GM19372 (cell line): ENCODE results near the gene IL13RA1.
"Not testable (repeated sequence)": the region's sequence is repeated elsewhere in the genome, so short reads cannot be mapped to it uniquely, and the experiment has no call there.

Source experiments
- ATAC-seq: cut with Tn5 transposase; IDR thresholded peaks from one replicate; pipeline ENCODE4 v1.9.1; 2021; ENCODE audit warnings: mild to moderate bottlenecking, low read depth, moderate library complexity; ENCODE audit not compliant: unreplicated experiment

IL13RA1 gene

GRCh38 chrX:118726887-118727685 is at the start of gene IL13RA1:
IL13RA1 (plus strand) TSS chrX:118727606; CDS start chrX:118727639, 33 bp downstream.
- ATAC-seq = no peak

DNA sequence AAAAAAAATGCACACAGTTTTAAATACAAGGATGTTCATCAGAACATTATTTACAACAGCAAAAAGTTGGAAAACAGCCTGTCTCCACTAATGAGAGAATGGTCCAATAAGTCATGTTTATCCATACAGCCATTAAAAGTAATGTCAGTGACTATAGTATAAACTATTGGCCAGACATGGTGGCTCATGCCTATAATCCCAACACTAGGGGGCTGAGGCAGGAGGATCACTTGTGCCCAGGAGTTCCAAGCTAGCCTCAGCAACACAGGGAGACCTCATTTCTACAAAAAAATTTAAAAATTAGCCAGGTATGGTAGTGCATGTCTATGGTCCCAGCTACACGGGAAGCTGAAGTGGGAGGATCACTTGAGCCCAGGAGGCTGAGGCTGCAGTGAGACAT is 48.1 kb upstream of the IL13RA1 start:
- ATAC-seq = no peak

GRCh38 chrX:118682258-118683014 is 45.0 kb upstream of the IL13RA1 start:
- ATAC-seq = no peak

DNA sequence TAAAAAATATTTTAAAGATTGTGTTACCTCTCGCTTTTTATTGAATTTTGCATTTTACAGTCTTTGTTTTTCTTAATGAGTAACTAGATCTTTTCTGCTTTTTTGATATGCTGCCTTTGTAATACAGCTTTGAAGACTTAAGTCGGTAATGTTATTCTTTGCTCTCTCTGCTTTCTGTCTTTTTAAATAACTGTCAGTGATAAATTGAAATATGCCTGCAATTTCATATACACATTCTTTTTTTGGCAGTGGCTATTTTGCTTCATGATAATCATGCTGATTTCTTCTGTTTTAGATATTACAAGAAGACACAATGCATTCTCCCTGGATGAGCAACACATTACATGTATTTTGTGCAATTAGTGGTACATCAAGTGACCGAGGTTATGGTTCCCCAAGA is 42.0 kb upstream of the IL13RA1 start:
- ATAC-seq = no peak

GRCh38 chrX:118688935-118689334 is 38.5 kb upstream of the IL13RA1 start:
- no peak for ATAC-seq

GRCh38 chrX:118693843-118694242 is 33.6 kb upstream of the IL13RA1 start:
- ATAC-seq = no peak

DNA sequence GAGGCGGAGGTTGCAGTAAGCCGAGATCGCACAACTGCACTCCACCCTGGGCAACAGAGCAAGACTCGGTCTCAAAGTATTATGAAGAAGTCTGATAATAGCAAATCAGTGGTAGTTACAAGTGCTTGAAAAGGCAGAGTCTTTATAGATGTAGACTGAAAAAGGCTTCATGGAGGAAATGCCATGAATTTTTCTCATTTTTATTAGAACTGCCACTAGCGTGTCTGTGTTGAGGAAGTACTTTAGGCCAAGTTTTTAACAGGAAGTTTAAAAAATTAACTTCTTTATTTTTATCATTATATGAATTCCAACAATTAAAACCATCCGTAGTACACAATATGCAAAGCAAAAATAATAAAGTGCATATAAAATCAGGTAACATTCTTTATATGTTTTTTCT is 32.8 kb upstream of the IL13RA1 start:
- ATAC-seq = no peak

DNA sequence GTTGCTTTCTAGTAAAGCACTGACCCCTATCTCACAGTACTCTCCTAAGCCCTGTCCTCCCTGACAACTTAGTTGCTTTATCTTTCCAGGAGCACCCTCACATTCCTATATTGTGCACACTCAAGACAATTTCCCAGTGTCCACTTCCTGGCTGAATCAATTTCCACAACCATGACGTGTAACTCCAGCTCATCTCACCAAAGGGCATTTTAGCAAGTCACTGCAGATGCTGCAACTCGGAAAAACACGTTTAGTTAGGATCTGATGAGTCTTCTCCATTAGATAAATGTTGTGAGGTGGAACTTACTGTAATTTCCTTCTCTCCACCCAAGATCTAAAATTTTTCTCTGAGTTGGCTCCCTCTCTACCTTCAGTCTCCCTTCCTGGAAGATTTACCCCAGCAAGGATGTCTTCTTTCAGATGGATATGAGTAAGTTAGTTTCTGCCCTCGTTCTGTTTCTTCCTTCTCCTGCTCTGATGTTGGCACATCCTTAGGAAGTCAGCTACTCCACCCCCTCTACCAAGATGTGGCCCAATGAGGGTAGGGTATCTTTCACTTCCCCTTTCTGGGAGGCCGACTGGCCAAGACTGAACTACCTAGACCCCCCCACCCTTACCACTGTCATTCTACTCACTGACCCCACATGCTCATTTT is 28.8 kb upstream of the IL13RA1 start:
- no peak for ATAC-seq

- ATAC-seq = no peak
Measured at GRCh38 chrX:118702741-118703140, 24.7 kb upstream of the IL13RA1 start.

GRCh38 chrX:118706681-118707080 is 20.7 kb upstream of the IL13RA1 start:
- ATAC-seq = no peak

DNA sequence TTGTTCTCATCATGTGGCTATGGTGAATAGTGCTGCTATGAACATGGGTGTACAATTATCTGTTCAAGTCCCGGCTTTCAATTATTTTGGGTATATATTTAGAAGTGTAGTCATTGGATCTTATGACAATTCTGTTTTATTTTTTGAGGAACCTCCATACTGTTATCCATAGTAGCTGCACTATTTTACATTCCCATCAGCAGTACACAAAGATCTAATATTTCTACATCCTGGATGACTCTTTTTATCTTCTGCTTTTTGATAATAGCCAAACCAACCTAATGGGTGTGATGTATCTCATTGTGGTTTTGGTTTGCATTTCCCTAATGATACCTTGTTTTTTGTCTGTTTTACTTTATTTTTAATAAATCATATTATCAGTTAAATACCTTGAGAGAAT is 12.9 kb upstream of the IL13RA1 start:
- no peak for ATAC-seq

DNA sequence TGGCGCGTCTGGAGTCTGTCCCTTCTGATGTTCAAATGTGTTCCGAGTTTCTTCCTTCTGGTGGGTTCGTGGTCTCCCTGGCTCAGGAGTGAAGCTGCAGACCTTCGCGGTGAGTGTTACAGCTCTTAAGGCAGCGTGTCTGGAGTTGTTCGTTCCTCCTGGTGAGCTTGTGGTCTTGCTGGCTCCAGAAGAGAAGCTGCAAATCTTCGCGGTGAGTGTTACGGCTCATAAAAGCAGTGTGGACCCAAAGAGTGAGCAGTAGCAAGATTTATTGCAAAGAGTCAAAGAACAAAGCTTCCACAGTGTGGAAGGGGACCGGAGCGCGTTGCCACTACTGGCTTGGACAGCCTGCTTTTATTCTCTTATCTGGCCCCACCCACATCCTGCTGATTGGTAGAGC is 11.5 kb upstream of the IL13RA1 start:
- not testable (repeated sequence) for ATAC-seq

- ATAC-seq = not testable (repeated sequence)
Measured at GRCh38 chrX:118716833-118717232, 10.6 kb upstream of the IL13RA1 start.

DNA sequence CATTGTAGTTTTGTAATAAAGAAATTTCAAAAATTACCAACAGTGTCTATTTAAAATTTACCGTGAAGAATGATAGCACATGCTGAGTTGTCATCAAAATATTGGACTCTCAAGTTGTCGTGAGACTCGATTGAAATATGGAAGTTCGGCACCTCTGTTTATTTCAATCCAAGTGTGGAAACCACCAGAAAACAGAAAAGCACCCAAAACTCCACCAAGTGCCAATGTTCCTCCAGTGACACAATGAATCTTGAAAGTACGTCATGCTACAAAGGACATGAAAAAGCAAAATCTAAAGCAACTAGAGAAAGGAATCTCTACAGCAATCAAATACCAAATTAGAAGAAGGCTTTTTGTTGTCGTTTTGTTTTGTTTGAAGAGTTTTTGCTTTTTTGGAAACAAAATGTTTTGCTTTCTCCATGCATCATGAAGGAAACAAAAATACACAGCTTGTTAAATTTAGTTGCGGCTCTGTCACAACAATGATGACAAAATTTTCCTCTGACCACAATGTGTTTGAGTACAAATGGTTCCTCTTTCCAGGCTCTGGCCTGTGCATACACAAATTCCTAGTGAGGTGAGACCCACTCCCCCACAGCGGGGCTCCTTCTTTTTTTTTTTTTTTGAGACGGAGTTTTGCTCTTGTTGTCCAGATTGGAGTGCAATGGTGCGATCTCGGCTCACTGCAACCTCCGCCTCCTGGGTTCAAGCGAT is 9.6 kb upstream of the IL13RA1 start:
- no peak for ATAC-seq

DNA sequence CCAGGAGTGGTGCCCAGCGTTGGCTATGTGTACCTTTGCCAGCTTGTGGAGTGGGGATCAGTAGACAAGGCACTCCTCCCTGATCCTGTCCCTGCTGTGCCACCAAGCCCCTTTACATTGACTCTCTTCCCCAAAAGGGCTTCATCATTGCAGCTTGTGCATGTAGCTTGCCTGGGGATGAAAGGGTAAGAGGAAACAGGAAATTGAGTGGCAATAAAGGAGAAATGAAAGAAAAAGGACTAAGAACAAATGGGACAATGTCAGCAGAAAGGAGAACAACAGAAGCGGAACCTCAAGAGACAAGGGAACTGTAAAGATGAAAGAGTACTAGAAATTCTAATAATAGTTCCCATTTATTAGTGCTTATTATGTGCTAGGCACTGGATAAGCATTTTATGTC is 8.7 kb upstream of the IL13RA1 start:
- ATAC-seq = no peak

DNA sequence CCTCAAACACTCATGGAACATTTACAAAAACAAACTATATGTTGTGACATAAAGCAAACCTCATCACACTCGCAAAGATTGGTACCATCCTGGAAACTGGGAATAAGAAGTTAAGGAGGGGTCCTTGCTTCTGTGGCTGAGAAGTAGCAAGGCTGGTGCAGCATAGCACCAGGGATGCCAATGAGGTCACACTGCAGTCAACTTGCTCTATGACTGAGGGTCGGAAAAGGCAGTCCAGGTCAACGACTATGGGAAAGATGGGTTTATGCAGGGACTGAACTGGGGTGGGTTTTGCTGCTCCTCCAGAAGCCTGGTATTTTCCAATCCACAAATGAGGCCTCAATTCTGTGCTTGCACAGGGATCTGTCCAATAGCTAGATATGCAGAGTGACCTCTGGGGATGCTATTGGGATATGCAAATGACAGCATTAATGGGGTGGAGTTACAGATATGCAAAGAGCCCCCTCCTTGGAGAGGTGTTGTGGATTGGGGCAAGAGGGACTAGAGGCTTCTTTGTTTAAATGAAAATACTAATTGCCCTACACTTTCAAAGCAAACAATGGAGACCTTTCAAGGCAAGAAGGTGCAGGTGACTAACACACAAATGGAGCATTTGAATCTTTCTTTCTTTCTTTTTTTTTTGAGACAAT is 7.2 kb upstream of the IL13RA1 start:
- no peak for ATAC-seq

DNA sequence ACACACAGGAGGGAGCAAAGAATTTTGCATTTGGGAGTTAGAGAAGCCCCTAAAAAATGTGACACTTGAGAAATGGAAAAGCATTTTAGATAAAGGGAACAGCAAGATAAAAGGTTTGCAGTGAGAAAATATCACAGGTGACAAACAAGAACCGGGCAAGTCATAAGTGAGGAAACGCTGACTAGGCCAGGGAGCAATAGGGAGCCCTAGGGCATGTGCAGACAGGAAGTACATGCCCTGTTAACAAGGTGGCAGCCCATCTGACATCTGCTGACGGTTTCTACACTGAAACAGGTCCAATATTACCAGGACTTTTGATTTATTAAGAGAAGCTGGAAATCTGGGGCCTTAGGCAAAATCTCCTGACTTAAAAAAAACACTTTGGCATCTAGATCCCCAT is 4.0 kb upstream of the IL13RA1 start:
- ATAC-seq = no peak

- no peak for ATAC-seq
Measured at GRCh38 chrX:118724365-118724764, 3.0 kb upstream of the IL13RA1 start.

DNA sequence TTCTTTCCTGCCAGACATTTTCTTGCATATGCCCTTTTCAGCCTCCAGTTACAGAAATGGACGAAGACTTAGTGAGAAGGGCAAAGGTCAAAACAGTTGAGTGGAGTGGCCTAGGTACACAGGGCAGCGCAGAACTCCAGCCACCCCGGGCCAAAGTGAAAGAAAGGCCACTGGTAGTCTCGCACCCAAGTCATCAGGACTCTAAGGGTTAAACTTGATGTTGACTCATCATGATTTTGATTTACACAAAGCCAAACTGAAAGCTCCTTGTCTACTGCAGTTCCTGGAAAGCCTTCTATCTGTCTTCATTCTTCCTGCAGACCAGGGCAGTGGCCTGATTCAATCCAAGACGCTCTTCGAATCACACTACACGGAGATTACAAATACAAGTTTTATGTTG is 2.6 kb upstream of the IL13RA1 start:
- no peak for ATAC-seq

- no peak for ATAC-seq
Measured at GRCh38 chrX:118726396-118726795, 1.0 kb upstream of the IL13RA1 start.
